GM04503 (cell line): ENCODE measurements around the gene DUS4L.
"Not testable (repeated sequence)": the region's sequence is repeated elsewhere in the genome, so short reads cannot be mapped to it uniquely, and the experiment has no call there.

Source experiments
- DNase-seq: peaks from one replicate; pipeline ENCODE4 v3.0.0-alpha.2; 2012; ENCODE audit warnings: low read depth

The DUS4L gene, protein sequence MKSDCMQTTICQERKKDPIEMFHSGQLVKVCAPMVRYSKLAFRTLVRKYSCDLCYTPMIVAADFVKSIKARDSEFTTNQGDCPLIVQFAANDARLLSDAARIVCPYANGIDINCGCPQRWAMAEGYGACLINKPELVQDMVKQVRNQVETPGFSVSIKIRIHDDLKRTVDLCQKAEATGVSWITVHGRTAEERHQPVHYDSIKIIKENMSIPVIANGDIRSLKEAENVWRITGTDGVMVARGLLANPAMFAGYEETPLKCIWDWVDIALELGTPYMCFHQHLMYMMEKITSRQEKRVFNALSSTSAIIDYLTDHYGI

DNA sequence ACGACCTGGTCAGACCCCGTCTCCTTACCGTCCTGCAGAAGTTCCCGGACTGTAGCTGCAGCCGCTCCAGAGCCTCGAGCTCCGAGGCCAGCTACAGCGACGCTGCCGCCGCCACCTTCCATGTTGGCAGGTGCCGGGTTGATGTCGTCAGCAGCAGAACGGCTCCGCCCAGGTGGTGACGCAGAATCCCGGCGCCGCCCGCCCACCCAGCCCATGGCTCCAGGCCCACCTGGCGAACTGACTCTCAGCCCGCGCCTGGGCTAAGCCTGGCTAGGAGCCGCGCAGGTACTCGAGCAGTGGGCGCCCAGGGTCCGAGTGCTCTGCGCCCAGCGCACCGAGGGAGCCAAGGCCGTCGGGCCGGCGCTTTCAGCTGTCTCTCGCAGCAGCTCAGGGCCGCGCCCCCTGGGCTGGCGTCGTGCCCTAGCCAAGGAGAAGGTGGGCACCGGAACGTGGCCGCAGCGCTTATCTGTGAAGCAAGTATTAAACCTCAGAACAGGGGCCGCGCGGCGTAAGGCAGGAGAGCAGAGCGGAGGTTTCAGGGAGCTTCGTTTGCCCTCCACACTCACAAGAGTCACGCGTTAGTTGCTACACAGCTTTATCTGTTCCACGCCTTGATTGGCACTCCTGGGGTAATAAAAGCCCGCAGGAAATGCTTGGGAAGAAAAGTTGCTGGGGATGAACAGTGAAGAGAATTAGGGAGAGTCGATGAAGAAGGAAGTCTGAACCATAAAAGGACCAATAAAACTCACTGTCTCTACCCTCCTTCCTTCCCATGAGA, at the start of gene DUS4L, which contains the start of gene COG5:
Gene DUS4L (plus strand): TSS at position 197 of the 778 bp plus-strand sequence. CDS start 3,100 bp downstream, outside the sequence.
Gene COG5 (minus strand): TSS at position 146 of the 778 bp plus-strand sequence. CDS start 24 bp downstream, at position 122.
- DNase-seq, result no peak

DNA sequence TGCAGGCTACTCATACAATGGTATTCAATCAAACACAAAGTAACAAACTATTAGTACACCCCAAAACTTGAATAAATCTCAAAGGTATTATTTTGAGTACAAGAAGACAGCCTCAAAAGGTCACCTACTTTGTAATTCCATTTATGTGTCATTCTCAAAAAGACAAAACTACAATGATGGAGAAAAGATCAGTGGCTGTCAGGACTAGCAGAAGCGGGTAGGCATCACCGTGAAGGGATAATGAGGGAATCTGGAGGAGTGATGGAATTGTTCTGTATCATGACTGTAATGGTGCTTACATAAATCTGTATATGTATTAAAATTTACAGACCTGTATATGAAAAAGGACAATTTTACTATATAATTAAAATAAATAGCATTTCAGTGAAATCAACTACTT, 37.1 kb upstream of the DUS4L start:
- DNase-seq, result no peak

- DNase-seq, result no peak
These were observed 36.6 kb upstream of the DUS4L start for GRCh38 chr7:107527196-107527595.

DNA sequence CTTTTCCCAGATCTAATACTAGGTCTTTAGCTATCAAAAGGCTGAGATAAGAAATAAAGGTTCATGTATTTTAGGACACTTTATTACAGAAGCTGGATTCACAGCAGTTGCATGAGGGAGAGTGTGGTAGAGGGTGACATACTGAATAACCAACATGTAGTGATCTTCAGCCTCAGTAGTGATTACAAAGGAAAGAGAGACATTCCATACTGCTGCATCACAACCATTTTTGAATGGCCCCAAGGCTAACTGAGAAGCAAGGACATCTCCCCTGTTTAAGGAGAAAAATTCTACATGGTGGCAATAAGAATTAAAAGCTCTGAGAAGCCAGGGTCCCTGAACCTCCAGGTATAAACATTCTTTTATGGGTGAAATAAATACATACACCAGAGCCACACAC, 35.3 kb upstream of the DUS4L start:
- peak; percentile 27 for DNase-seq

- no peak for DNase-seq
These were observed 33.0 kb upstream of the DUS4L start for GRCh38 chr7:107530751-107531150.

DNA sequence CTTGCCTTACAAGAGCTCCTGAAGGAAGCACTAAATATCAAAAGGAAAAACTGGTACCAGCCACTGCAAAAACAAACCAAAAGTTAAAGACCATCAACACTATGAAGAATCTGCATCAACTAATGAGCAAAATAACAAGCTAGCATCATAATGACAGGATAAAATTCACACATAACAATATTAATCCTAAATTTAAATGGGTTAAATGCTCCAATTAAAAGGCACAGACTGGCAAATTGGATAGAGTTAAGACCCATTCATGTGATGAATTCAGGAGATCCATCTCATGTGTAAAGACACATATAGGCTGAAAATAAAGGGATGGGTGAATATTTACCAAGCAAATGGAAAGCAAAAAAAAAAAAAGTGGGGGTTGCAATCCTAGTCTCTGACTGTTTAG, 29.6 kb upstream of the DUS4L start:
- DNase-seq, result no peak

- DNase-seq, result not testable (repeated sequence)
These were observed 26.5 kb upstream of the DUS4L start for GRCh38 chr7:107537228-107537627.

- DNase-seq, result no peak
These were observed 25.8 kb upstream of the DUS4L start for GRCh38 chr7:107538001-107538400.

- no peak for DNase-seq
These were observed 20.3 kb upstream of the DUS4L start for GRCh38 chr7:107543338-107543993.

DNA sequence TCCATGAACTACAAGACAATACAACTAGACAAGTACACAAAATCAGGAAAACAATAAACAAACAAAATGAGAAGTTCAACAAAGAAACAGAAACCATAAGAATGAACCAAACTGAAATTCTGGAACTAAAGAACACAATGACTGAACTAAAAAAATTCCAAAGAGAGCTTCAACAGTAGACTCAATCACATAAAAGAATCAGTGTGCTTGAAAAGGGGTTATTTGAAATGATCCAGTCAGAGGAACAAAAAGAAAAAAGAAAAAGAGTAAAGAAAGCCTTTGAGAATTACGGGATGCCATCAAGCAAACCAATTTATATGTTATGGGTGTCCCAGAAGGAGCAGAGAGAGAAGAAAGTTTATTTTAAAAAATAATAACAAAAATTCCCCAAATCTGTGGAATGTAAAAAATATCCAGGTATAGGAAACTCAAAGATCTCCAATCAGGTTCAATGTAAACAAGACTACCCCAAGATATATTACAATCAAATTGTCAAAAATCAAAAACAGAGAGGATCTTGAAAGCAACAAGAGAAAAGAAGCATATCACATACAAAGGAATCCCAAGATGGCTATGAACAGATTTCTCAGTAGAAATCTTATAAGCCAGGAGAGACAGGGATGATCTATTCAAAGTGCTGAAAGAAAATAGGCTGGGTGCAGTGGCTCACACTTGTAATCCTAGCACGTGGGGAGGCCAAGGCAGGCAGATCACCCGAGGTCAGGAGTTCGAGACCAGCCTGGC, 18.8 kb upstream of the DUS4L start:
- no peak for DNase-seq

DNA sequence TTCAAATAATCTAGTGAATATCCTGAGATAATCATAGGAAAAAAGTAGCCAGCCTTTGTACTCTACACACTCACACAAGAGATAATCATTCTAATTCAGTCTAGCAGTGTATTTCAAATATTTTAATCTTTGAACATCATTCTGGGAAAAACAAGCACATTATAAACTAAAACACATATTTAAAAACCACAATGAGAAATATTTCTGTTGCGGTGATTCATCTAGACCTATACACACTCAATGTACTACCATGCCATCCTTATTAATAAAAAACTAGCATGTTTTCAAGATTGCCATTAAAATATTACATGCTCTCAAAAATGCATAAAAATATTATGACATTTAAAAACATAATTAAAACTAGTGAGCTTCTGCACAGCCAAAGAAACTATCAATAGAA, 11.8 kb upstream of the DUS4L start:
- DNase-seq, result no peak

- no peak for DNase-seq
These were observed 7.9 kb upstream of the DUS4L start for GRCh38 chr7:107555893-107556292.

DNA sequence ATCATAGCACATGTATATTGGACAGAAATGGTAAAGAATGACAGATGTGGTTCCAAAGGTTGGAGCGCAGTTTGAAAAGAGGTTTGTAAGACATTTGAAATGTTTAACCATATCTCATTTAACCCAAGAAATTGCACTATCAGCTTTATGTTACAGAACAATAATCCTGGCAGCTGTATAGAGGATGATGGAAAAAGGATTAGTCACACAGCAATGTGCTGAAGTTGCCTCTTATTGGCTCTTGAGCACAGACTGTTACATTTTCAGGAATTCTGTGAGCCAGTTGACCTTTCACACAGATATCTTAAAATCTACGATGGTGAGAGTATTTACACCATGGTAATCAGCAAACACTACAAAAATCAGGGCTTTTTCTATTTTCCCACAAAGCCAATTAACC, 3.9 kb upstream of the DUS4L start:
- DNase-seq, result peak; percentile 62

DNA sequence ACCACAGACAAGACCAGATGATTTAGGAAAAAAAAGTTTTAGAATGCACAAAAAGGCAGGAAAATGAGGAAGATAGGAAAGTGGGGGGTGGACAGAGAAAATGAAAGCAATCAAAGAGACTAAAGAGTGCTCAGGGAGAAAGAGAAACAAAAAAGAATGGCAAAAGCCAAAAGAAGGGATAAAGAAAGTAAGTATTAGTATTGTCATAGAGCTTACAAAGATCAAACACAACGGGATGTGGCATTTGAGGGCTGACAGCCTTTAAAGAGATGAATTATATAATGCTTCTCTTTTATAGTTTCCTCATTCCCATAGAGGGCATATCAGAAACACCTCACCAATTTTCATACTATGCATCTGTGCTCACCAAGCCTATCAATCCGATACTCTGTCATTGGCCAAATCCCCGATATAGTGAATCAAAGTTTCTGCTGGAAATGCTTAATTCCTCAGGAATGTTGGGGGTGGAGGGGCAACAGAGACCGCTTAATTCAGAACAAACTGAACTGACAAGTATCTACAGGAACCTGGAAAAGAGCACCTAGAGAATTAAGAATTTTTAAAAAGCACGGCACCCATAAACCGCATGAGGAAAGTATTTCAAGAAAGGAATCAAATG, 2.8 kb upstream of the DUS4L start:
- no peak for DNase-seq

DNA sequence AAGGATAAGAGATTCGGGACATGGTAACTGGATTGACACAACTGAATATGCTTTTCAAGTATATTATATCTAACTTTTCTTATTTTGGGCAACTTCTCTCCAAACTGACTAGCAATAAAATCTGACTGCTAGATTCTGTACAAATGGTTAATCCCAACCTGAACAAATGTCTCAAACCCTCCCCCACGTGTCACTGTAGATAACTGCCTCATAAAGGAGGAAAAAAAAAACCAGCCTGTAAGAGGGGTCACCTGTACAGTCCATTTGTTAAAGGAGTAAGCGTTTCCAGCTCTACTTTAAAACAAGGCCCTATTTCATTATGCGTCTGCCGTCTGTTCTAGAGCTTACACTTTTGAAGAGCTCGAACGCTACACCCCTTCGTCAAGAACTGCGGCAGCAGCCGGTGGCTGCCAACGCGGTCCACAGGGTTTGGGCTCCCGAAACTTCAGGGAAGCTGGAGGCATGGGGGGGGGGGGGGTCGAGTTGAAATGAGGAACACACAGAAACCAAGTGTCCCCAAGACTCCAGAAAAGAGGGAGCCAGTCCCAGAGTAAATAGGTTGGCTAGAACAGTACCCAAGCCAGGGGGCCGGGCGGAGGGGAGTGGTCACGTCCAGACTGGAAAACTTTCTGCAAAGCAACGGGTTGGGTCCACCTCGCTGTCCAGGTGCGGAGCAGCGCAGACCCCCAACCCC, 543 bp upstream of the DUS4L start:
- DNase-seq, result no peak

DNA sequence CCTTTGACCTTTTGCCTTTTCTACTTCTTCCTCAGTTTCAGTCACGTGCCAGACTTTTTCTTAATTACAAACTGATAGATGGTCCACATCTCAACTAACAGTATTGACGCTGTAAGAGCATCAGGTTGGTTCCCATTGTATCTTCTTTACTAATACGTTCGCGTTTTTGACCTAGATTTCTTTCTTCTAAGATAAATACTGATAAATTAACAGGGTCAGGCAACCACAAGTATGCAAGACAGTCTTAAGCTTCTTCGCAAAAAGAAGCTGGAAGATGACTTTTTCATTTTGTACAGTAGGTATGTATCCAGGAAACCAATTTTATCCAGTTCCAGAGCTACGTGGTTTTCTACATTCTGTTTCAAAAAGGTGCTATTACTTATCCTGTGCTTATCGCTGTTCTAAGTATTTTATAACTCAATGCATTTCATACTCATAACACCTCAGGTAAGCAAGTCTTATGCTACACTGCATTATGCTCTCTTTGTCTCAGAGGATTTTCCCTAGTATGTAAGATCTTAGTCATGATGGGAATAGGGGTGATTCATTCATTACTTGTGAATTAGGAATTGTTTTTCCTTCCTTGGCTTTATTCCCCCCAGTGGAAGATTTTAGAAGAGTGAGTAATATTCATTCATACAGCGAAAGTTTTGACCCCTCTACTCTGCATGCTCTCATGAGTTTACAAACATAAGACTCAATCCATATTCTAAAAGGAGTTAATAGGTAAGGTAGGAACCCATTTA, 955 bp downstream of the DUS4L start:
- DNase-seq, result peak; percentile 75

DNA sequence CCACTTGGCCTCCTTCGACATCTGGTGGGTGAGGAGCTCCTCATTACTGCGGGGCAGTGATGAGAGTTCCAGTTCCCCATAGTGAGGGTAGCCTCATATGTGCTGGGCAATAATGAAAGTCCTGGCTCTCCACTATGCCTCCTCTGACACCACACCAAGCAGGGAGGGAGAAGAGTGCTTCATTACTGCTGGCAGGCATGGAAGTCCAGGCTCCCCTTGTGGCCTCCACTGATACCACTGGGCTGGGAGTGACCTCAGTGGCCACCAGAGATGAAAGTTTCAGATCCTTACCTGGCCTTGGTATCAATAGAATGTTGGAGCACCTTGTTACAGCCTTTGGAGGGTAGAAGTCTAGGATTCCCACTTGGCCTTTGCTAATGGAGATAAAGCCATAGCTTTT, 6.5 kb downstream of the DUS4L start:
- no peak for DNase-seq

DNA sequence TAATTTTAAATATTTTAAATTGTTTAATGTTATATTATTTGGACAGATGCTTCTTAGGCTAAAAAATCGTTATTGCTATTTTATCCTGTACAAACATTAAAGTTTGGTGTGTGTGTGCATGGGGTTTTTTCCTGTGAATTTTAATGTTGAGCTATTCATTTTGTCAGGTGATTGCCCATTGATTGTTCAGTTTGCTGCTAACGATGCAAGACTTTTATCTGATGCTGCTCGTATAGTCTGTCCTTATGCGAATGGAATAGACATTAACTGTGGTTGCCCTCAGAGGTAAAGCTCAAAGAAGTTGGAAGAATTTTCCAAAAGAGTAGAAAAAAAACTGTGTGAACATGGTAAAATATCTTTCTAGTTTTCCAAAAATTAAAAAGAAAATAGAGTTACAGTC, 9.8 kb downstream of the DUS4L start:
- no peak for DNase-seq

GRCh38 chr7:107579554-107579884, 15.7 kb downstream of the DUS4L start:
- no peak for DNase-seq

GRCh38 chr7:107579885-107580715, 16.3 kb downstream of the DUS4L start, which contains the start of gene BCAP29:
TSS of gene BCAP29 (plus strand) at chr7:107580246. CDS start at chr7:107580773, 527 bp downstream.
- DNase-seq, result no peak
